Panc1 (cell line): ENCODE data around the gene ALOX5AP. TPM values are rescaled to one million over a fixed set of nuclear protein-coding genes. Genes with fewer than 3 reads are reported as not detected.

Source experiments
- ATAC-seq: fragments of 200-7000 bp; cut with Tn5 transposase; 2 replicates; pipeline ENCODE4 v1.9.1; 2020; ENCODE audit warnings: mild to moderate bottlenecking, moderate library complexity
- BruUV-seq: library from RNA; stranded (reverse); fragments of 400-500 nt; replicated peaks from 2 replicates; lab custom pipeline; 2021; lab: Mats Ljungman, UMichigan
- CTCF ChIA-PET: fragments of 300-600 bp; sonication (Branson Sonifier 250); formaldehyde crosslinking; loops from one replicate; lab custom pipeline; 2022; ENCODE audit warnings: antibody characterized with exemption; lab: Charles Lee
- POLR2A ChIA-PET: fragments of 300-600 bp; sonication (Branson Sonifier 250); formaldehyde crosslinking; loops from one replicate; lab custom pipeline; 2022; ENCODE audit warnings: antibody characterized with exemption; lab: Charles Lee
- DNase-seq: peaks from one replicate; pipeline ENCODE4 v3.0.0-alpha.2; 2010; ENCODE audit warnings: low read depth, low spot score
- H3K27ac ChIP-seq: 2 replicates; pipeline ENCODE4 v1.5.1; 2011; ENCODE audit warnings: mild to moderate bottlenecking, low read length, inconsistent platforms
- H3K27me3 ChIP-seq: fragments of 200-500 bp; sonication (Bioruptor generic); 2 replicates; pipeline ENCODE4 v1.6.0; 2014; ENCODE audit warnings: low read length, inconsistent platforms; ENCODE audit not compliant: control insufficient read depth, insufficient read depth
- H3K36me3 ChIP-seq: fragments of 200-500 bp; sonication (Bioruptor generic); 2 replicates; pipeline ENCODE4 v1.5.1; 2014; ENCODE audit warnings: inconsistent platforms, mild to moderate bottlenecking, low read length, moderate library complexity; ENCODE audit not compliant: control insufficient read depth, insufficient read depth
- H3K4me1 ChIP-seq: 2 replicates; pipeline ENCODE4 v1.5.1; 2011; ENCODE audit warnings: inconsistent platforms, mild to moderate bottlenecking, low read length, moderate library complexity; ENCODE audit not compliant: control insufficient read depth, insufficient read depth
- H3K4me3 ChIP-seq, 2 experiments: 2 replicates each; pipeline ENCODE4 v1.5.1; 2011 to 2012; ENCODE audit warnings: low read depth in 2 of 2, low read length in 2 of 2, mild to moderate bottlenecking in 2 of 2, inconsistent platforms in 1 of 2, moderate library complexity in 1 of 2
- H3K9me3 ChIP-seq: fragments of 200-500 bp; sonication (Bioruptor generic); 2 replicates; pipeline ENCODE4 v1.5.1; 2014; ENCODE audit warnings: low read depth, mild to moderate bottlenecking, inconsistent platforms, low read length, moderate library complexity; ENCODE audit not compliant: control insufficient read depth, insufficient read depth
- POLR2AphosphoS5 ChIP-seq: IDR thresholded peaks from 2 replicates; pipeline ENCODE4 v1.6.1; 2012; ENCODE audit warnings: mild to moderate bottlenecking, low read depth, low read length, moderate library complexity
- SIN3A ChIP-seq: IDR thresholded peaks from 2 replicates; pipeline ENCODE4 v1.6.1; 2012; ENCODE audit warnings: low read depth, mild to moderate bottlenecking, low read length, moderate library complexity, borderline replicate concordance; ENCODE audit not compliant: insufficient read depth
- TCF7L2 ChIP-seq: IDR thresholded peaks from 2 replicates; pipeline ENCODE4 v1.6.1; 2011; ENCODE audit warnings: mild to moderate bottlenecking, low read depth, low read length, inconsistent platforms
- in situ Hi-C: cut with HindIII; loops from 2 replicates; pipeline ENCODE4 v1.10.0; 2016; ENCODE audit warnings: low sequenced_read_pairs, low pct_unique_long_range_greater_than_20kb
- intact Hi-C: fragments of 100-400 bp; cut with micrococcal nuclease; formaldehyde crosslinking; loops from one replicate; pipeline ENCODE4 v1.10.0; 2022; ENCODE audit not compliant: unreplicated experiment
- total RNA-seq: library from RNA; stranded (reverse); gene quantifications from one replicate; pipeline ENCODE4 v1.2.1, GENCODE V29; 2021; ENCODE audit not compliant: unreplicated experiment
- TF ChIP-seq, protein P1 (sequence below), 2 experiments: IDR thresholded peaks; 2 replicates each; pipeline ENCODE4 v1.6.1; 2011 to 2012; ENCODE audit warnings: low read depth in 2 of 2, control low read depth in 1 of 2, low read length in 1 of 2, mild to moderate bottlenecking in 1 of 2, moderate library complexity in 1 of 2; ENCODE audit not compliant: insufficient read depth in 1 of 2
- TF ChIP-seq, protein P2 (sequence below): fragments of 450-650 bp; IDR thresholded peaks from 2 replicates; pipeline ENCODE4 v1.5.1; 2017; ENCODE audit warnings: mild to moderate bottlenecking

The ALOX5AP gene
- total RNA-seq, 1 experiment from 2014 or later = 2.1 TPM

DNA sequence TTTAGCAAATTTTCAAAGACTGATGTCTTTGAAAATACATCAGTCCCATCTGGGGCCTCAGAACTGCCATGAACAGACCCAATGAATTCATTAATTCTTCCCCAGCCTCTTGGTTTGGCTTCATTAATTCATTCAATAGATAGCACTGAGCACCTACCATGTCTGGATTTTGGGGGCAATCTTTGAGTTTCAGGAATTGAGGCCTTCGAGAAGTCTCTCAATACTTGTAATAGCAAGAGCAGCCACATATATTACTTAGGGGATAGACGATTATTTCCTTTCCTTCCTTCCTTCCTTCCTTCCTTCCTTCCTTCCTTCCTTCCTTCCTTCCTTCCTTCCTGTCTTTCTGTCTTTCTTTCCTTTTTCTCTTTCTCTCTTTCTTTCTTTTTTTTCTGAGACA is 64.8 kb downstream of the ALOX5AP start:
- TF ChIP-seq SIN3A (no peak), POLR2AphosphoS5 (no peak), TCF7L2 (no peak)
- TF ChIP-seq, protein P1, sequence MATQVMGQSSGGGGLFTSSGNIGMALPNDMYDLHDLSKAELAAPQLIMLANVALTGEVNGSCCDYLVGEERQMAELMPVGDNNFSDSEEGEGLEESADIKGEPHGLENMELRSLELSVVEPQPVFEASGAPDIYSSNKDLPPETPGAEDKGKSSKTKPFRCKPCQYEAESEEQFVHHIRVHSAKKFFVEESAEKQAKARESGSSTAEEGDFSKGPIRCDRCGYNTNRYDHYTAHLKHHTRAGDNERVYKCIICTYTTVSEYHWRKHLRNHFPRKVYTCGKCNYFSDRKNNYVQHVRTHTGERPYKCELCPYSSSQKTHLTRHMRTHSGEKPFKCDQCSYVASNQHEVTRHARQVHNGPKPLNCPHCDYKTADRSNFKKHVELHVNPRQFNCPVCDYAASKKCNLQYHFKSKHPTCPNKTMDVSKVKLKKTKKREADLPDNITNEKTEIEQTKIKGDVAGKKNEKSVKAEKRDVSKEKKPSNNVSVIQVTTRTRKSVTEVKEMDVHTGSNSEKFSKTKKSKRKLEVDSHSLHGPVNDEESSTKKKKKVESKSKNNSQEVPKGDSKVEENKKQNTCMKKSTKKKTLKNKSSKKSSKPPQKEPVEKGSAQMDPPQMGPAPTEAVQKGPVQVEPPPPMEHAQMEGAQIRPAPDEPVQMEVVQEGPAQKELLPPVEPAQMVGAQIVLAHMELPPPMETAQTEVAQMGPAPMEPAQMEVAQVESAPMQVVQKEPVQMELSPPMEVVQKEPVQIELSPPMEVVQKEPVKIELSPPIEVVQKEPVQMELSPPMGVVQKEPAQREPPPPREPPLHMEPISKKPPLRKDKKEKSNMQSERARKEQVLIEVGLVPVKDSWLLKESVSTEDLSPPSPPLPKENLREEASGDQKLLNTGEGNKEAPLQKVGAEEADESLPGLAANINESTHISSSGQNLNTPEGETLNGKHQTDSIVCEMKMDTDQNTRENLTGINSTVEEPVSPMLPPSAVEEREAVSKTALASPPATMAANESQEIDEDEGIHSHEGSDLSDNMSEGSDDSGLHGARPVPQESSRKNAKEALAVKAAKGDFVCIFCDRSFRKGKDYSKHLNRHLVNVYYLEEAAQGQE (IDR thresholded peaks at IDR 0.05; ENCODE audit: insufficient read depth in 1 of 2, low read depth in 2 of 2, low read length in 1 of 2) = no peak
- TF ChIP-seq, protein P2, sequence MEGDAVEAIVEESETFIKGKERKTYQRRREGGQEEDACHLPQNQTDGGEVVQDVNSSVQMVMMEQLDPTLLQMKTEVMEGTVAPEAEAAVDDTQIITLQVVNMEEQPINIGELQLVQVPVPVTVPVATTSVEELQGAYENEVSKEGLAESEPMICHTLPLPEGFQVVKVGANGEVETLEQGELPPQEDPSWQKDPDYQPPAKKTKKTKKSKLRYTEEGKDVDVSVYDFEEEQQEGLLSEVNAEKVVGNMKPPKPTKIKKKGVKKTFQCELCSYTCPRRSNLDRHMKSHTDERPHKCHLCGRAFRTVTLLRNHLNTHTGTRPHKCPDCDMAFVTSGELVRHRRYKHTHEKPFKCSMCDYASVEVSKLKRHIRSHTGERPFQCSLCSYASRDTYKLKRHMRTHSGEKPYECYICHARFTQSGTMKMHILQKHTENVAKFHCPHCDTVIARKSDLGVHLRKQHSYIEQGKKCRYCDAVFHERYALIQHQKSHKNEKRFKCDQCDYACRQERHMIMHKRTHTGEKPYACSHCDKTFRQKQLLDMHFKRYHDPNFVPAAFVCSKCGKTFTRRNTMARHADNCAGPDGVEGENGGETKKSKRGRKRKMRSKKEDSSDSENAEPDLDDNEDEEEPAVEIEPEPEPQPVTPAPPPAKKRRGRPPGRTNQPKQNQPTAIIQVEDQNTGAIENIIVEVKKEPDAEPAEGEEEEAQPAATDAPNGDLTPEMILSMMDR = no peak
- H3K9me3 ChIP-seq = no peaks in the 10 kb centered on the region
- no peak for ATAC-seq
- DNase-seq = no peak
- ChIA-PET POLR2A (no interaction called here), CTCF (no interaction called here)
- no peaks in the 10 kb centered on the region for H3K36me3 ChIP-seq
- in situ Hi-C loops = no loop called here
- H3K4me1 ChIP-seq = peaks cover 40% of the 10 kb centered on the region
- no peak overlapping the region for H3K4me3 ChIP-seq
- peak overlapping the region; percentile 92 for H3K27ac ChIP-seq
- no TSS peak for BruUV-seq
- intact Hi-C loops = loop anchor here (10.0 kb wide), 1 partner anchor 245 kb away; no protein-coding TSS in a partner anchor
- H3K27me3 ChIP-seq = no peaks in the 10 kb centered on the region

DNA sequence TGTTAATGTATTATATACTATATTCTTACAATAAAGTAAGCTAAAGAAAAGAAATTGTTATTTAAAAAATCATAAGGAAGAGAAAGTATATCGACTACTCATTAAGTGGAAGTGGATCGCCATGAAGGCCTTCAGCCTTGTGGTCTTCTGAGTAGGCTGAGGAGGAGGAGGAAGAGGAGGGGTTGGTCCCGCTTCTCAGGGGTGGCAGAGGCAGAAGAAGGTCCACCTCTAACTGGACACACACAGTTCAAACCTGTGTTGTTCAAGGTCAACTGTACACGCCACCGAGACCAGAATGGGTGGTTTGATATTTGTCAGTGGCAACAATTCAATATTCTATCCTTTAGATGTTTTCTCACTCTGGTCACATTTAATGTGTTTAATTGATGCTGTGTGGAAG is 67.2 kb downstream of the ALOX5AP start:
- H3K4me3 ChIP-seq = no peak overlapping the region
- peak overlapping the region; percentile 92 for H3K27ac ChIP-seq
- TF ChIP-seq, protein P2 = no peak
- no peak for TF ChIP-seq SIN3A
- TF ChIP-seq, protein P1 (IDR thresholded peaks at IDR 0.05; ENCODE audit: insufficient read depth in 1 of 2, low read depth in 2 of 2, low read length in 1 of 2) = no peak
- TF ChIP-seq TCF7L2 = no peak
- TF ChIP-seq POLR2AphosphoS5 = no peak
- ATAC-seq (no peak), DNase-seq (no peak)
- peaks cover 30% of the 10 kb centered on the region for H3K4me1 ChIP-seq
- in situ Hi-C loops (no loop called here), intact Hi-C loops (loop anchor here (2.0 to 10.0 kb wide), 2 partner anchors 124 to 242 kb away; no protein-coding TSS in a partner anchor)
- ChIA-PET CTCF (interaction anchor here (1.1 kb wide), 1 partner anchor 12 kb away, joined by 3 read pairs; no protein-coding TSS in a partner anchor), POLR2A (no interaction called here)
- H3K9me3 ChIP-seq = no peaks in the 10 kb centered on the region
- H3K27me3 ChIP-seq = no peaks in the 10 kb centered on the region
- no peaks in the 10 kb centered on the region for H3K36me3 ChIP-seq
- BruUV-seq = no TSS peak
